ENCODE measurements around the gene CEP295NL.
"Not testable (repeated sequence)": the region's sequence is repeated elsewhere in the genome, so short reads cannot be mapped to it uniquely, and the experiment has no call there.

The CEP295NL gene

GRCh38 chr17:78873519-78874340 lies 29.3 kb downstream of the CEP295NL start:
- no peak for TF ChIP-seq MYC (IDR thresholded peaks at IDR 0.05; ENCODE audit: low read depth, low read length)
- TF ChIP-seq CTCF (IDR thresholded peaks at IDR 0.05; ENCODE audit: low read depth, low read length): no peak
- no peak for DNase-seq (ENCODE audit: low read depth)
- no peak overlapping the region for H3K4me3 ChIP-seq (ENCODE audit: low read depth, low read length)

- TF ChIP-seq MYC (IDR thresholded peaks at IDR 0.05; ENCODE audit: low read depth, low read length) (no peak), MAX (IDR thresholded peaks at IDR 0.05; ENCODE audit: low read depth, low read length) (no peak), CTCF (IDR thresholded peaks at IDR 0.05; ENCODE audit: low read depth, low read length) (no peak), POLR2A (IDR thresholded peaks at IDR 0.05; ENCODE audit: extremely low read depth, insufficient read length) (no peak)
- no peak for DNase-seq (ENCODE audit: low read depth)
- no peak overlapping the region for H3K4me3 ChIP-seq (ENCODE audit: low read depth, low read length)
Measured at GRCh38 chr17:78872486-78872885, 30.5 kb downstream of the CEP295NL start.

GRCh38 chr17:78870621-78871020 lies 32.4 kb downstream of the CEP295NL start:
- no peak for TF ChIP-seq MAX (IDR thresholded peaks at IDR 0.05; ENCODE audit: low read depth, low read length)
- TF ChIP-seq MYC (IDR thresholded peaks at IDR 0.05; ENCODE audit: low read depth, low read length): no peak
- TF ChIP-seq POLR2A (IDR thresholded peaks at IDR 0.05; ENCODE audit: extremely low read depth, insufficient read length): no peak
- no peak for TF ChIP-seq CTCF (IDR thresholded peaks at IDR 0.05; ENCODE audit: low read depth, low read length)
- no peak for DNase-seq (ENCODE audit: low read depth)
- H3K4me3 ChIP-seq (ENCODE audit: low read depth, low read length): no peak overlapping the region

- H3K4me3 ChIP-seq (ENCODE audit: low read depth, low read length): no peak overlapping the region
- no peak for TF ChIP-seq CTCF (IDR thresholded peaks at IDR 0.05; ENCODE audit: low read depth, low read length)
- no peak for TF ChIP-seq MAX (IDR thresholded peaks at IDR 0.05; ENCODE audit: low read depth, low read length)
- no peak for TF ChIP-seq MYC (IDR thresholded peaks at IDR 0.05; ENCODE audit: low read depth, low read length)
- TF ChIP-seq POLR2A (IDR thresholded peaks at IDR 0.05; ENCODE audit: extremely low read depth, insufficient read length): no peak
- DNase-seq (ENCODE audit: low read depth): no peak
Measured at GRCh38 chr17:78868391-78868790, 34.6 kb downstream of the CEP295NL start.

- H3K4me3 ChIP-seq (ENCODE audit: low read depth, low read length); DNase-seq (ENCODE audit: low read depth): not testable (repeated sequence)
Measured at GRCh38 chr17:78867046-78867445, 36.0 kb downstream of the CEP295NL start.

GRCh38 chr17:78865682-78866390 lies 37.2 kb downstream of the CEP295NL start:
- peak; percentile 70 for DNase-seq (ENCODE audit: low read depth)
- no peak overlapping the region for H3K4me3 ChIP-seq (ENCODE audit: low read depth, low read length)
- TF ChIP-seq POLR2A (IDR thresholded peaks at IDR 0.05; ENCODE audit: extremely low read depth, insufficient read length) (no peak), CTCF (IDR thresholded peaks at IDR 0.05; ENCODE audit: low read depth, low read length) (peak; percentile 92), MYC (IDR thresholded peaks at IDR 0.05; ENCODE audit: low read depth, low read length) (no peak), MAX (IDR thresholded peaks at IDR 0.05; ENCODE audit: low read depth, low read length) (no peak)
